NCI-H2196 treated with DMSO at 0.1 percent for 48 hours (cell line): ENCODE results near the gene PCDHGC4.

Source experiments
- DNase-seq: peaks from one replicate; lab custom pipeline; 2025; ENCODE audit not compliant: unreplicated experiment; lab: John Stamatoyannopoulos, UW

PCDHGC4 gene

DNA sequence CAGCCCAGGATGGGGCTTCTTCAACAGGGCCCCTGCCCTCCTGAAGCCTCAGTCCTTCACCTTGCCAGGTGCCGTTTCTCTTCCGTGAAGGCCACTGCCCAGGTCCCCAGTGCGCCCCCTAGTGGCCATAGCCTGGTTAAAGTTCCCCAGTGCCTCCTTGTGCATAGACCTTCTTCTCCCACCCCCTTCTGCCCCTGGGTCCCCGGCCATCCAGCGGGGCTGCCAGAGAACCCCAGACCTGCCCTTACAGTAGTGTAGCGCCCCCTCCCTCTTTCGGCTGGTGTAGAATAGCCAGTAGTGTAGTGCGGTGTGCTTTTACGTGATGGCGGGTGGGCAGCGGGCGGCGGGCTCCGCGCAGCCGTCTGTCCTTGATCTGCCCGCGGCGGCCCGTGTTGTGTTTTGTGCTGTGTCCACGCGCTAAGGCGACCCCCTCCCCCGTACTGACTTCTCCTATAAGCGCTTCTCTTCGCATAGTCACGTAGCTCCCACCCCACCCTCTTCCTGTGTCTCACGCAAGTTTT is 27.6 kb downstream of the PCDHGC4 start:
- no peak for DNase-seq

DNA sequence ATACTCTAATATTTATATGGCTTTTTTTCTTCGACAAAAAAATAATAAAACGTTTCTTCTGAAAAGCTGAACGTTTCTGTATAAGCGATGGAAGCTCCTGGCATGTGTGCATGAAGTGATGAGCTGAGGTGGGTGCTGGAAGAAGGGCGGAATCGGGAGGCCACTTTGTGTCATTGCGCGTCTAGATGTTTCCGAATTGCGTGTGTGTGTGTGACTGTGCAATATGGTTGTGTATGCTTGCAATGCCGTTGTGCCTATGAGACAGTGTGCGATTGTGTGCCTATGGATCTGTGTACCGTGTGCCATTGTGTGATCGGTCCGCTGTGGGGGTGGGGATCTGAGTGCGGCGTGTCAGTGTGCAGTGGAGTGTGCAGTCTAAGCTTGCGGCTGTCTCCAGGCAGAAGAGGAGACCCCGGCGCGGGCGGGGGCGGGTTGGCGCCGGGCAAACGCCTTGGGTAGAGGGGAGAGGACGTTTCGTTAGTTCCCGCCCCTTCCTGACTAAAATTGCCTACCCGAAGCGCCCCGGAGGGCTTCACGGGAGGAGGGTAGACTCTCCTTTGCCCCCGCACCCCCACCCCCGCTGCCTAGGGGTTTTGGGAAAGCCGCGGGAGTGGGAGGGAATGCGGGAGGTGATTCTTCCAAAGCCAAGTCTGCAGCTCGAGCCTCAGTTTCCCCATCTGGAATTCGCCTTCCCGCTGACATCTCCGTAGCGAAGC is 28.2 kb downstream of the PCDHGC4 start:
- DNase-seq, result no peak

DNA sequence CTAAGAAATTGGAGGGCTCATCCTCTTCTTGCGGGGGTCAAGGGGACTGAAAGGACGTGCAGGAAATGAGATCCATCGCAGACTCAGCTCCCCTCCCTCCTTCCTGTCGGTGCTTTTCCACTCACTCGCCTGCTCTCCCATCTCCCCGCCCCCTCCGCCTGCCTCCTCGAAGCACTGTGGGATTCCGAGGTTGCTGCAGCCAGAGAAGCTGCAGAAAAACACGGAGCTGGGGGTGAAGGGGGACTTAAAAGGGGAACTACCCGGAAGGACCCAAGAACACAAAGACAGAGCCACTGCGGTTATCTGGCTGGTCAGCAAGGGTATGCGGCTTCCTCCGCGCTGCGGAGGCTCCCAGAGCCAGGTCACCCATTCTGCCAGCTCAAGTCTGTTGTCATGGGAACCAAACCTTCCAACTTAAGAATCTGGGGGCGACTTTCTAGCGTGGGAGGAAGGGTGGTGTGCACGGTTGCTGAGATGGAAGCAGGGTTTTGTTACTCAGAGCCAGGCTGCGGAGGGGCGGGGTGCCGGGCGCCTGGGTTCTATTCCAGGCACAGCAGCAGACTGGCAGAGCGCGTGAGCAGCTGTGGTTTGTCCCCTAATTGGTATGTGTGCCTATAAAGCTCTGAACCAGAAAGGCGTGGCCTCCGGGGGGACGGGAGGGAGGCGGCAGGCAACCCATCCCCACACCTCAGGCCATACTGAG is 28.9 kb downstream of the PCDHGC4 start:
- DNase-seq, result peak; percentile 14

DNA sequence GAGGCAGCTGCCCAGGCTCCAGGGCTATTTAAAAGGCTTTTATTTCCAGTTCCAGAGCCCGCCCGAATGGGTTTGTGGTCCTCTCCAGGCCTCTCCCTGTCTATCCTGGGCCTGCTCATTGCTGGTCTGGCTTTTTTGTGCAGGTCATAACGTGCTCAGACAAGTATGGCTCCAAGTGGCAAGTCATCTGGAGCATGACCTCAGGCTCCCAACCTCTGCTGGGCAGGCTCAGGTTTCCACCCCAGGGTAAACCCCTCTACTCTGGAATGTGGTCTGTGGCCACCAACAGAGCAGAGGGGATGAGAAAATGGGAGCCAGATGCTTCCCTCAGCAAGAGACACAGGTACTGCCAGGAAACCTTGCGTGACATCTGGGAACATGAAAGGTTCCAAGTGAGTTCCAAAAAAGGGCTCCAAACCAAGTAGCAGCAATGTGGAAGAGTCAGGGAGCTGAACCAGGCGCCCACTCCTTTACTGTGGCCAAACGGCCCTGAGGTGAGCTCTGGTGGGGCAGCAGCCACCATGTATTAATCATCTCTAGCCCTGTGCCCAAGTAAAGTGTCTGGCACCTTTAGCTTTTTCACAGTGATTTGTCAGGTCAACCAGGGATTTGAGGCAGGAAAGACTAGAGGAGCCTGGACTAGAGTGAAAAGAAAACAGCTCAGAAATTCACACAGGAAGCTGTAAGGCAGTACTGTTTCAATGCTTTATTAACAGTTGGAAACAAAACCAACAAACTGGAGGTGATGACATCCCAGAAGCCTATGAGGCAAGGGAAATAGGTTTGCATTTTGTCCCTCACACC is 29.7 kb downstream of the PCDHGC4 start:
- DNase-seq, result peak; percentile 56

DNA sequence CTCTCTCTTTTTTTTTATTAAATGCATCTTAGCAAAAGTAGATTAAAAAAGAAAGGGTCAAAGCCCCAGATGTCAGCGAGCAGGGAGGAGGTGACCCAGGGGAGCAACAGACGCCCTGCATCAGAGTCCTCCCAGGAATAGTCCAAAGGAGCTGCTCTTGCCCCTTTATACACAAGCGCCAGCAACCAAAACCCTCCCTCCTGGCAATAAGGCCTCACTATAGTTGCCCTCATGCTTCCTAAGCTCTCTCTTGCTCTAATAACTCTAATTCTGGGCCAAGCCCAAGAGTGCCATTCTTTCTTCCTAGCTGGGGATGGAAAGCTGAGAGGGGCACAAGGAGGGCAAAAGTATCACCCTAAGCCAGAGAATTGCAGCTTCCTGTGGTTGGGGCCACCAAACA is 30.3 kb downstream of the PCDHGC4 start:
- no peak for DNase-seq

DNA sequence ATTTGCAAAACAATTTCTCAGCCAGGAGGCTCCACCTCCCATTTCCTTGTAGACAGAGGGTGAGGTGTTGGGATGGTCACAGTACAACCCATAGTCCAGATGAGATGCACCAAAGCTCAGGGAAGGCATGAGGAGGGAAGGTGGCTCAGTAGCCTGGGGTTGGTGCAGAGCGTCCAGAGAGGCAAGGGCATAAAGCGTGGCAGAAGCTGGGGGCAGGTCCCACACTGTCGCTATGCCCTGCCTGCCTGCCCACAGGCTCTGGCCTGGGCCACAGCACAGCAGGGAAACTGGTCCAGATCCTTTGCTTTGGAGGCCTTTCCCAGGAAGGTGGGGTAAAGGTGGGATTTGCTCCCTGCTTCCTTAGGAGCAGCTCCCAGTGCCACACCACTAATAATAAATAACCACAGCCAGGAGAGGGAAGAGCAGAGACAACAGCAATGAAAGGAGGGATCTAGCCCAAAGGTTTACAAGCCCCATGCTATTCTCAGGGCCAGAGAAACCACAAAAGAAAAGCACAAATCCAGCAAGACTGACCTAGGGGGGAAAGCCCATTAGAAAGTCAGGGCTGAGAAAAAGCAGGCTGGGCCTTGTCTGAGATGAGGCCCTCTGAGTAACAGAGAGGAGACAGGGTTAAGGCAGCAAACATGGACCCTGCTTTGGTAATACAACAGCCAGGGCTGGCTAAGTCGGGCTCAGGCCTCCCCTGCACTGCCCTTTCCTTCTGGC is 31.3 kb downstream of the PCDHGC4 start:
- DNase-seq, result no peak

DNA sequence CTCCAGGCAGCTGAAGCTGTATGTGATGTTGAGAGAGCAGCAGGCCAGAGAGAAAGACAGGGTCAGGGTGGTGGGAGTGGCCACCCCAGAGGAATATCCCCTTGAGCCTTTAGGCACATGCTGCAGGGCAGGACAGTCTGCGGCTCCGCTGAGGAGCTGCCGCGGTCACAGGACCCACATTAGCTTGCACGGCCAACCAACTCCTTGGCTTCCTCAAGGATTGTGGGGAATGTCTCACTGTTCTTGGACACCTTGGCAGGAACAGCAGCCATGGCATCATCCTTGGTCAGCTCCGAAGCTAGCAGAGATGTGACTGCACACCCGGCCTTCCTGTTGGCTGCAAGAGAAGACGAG is 31.8 kb downstream of the PCDHGC4 start:
- no peak for DNase-seq

DNA sequence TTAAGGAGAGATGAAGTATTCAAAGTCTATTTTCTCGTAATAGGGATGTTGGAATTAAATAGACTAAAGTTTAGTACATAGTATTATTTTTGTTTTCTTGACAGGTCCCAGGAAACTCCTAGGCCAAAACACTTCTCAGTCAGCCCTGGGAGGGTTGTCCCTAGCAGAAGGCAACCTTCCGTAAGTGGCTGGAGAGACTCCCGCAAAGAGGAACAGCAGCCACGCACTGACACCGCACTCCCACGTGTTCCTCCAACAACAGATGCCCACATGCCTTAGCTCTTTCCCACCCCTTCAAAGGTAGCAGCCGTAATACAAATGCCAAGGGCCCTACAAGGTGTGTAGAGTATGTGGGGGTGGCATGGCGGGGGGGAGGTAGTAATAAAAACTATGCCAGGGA is 32.5 kb downstream of the PCDHGC4 start:
- no peak for DNase-seq

DNA sequence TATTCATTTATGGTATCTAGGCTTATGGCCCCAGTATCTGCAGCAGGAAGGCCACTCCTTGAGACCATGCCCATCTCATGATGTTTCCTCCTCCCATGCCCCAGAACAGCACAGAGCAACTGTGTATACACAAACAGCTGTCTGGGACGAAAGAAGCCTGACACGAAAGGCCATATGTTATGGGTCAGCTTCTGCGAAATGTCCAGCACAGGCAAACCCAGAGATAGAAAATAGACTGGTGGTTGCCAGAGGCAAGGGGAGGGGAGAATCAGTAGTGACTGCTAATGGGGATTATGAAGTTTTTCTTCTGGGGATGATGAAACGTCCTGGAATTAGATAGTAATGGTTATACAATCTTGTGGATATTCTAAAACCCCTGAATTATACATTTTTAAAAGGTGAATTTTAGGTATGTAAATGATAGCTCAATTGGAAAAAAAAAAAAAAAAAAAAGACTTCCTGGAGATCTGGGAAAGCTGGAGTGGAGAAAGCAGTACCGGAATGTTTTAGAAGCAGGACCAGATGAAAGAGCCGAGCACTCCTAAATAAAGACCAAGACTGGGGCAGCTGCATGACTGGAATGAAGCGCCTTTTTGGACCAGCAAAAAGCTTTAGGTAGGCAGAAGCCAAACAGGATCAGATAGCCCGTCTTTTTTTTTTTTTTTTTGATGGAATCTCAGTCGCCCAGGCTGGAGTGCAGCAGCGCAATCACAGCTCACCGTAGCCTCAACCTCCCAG is 33.2 kb downstream of the PCDHGC4 start:
- DNase-seq, result no peak

DNA sequence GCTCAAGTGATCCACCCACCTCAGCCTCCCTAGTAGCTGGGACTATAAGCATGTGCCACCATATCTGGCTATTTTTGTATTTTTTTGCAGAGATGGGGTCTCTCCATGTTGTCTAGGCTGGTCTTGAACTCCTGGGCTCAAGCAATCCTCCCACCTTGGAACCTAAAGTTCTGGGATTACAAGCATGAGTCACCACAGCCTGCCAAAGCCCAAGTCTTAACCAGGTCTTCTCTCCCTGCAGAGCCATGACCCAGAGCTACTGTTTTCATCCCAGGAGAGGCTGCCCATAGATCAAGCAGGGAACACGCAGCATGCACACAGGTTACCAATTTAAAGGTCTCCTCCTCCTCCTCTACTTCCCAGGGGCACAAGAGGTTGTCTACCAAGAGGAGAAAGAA is 33.8 kb downstream of the PCDHGC4 start:
- DNase-seq, result no peak

DNA sequence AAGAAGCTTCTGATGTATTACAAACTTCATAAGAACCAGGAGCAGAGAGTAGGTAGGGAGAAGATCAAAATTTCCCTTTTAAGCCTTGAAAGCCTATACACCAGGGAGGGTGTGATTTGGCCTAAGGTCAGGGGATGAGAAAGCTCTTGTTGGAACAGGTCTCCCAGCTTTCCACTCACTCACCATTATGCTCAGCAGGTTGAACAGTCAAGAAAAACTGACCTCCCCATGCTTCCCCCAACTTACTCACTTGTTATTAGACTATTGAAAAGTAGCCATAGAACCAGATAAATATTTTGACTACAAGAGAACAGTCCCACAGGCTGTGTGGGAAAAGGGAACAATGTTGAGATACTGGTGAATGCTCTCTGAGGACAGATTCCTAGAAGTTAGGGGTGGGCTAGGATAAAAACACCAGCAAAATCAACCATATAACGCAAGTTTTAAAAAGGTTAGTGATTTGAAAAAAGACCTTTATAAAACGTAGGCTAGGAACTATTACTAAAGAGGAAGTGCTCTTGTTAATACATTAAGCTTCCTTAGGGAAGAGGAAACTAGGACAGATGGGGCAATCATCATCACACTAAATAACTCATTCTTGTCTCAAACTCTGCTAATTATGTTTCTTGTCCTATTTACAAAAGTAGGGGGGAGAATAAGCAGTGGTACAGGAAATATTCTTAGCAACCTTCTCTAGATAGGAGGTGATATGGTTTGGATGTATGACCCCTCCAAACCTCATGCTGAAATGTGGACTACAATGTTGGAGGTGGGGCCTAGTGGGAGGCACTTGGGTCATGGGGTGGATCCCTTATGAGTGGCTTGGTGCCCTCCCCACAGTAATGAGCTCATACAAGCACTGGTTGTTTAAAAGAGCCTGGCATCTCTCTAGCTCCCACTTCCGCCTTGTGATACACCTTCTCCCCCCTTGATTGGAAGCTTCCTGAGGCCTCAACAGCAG is 35.1 kb downstream of the PCDHGC4 start:
- no peak for DNase-seq

DNA sequence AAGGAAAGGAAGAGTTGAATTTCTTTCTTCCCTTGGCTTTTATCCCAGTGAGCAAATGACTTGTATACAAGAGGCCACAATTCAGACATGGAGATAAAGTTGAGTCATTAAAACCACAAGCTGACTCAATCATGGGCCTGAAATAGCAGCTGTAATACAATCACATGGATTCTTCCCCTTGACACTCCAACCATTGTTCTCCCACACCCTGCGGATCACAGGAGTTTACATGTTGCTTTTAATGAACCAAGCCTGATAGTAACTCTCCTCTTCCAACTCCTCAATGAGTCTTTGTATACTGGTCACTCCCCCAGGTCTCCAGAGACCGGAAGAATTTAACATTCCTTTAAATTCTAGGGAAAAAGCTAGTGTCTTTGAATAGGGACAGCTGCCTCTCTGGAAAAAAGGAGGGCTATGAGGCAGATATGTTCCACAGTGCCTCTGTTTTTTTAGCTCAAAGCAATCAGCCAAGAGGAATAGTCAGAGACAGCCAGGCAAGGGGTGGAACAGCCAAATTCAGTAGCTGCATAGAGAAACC is 36.5 kb downstream of the PCDHGC4 start:
- peak; percentile 76 for DNase-seq

DNA sequence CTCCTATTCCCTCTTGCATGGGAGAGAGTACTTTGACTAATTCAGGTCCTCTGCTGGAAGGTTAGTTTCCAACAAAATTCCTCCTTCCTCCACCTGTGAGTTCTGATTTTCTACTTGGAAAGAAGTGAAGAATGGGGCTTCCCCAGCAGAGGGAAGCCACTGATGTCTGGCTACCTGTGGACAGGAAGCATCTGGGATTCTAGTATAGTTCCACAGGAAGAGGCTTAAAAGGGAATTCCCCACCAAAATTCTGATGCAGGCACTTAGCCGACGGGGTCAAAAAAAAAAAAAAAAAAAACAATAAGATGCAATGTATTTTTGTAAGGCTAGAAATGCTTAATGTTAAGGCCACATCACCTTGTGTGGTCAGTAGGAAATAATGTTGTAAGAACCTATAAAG is 37.5 kb downstream of the PCDHGC4 start:
- DNase-seq, result no peak

DNA sequence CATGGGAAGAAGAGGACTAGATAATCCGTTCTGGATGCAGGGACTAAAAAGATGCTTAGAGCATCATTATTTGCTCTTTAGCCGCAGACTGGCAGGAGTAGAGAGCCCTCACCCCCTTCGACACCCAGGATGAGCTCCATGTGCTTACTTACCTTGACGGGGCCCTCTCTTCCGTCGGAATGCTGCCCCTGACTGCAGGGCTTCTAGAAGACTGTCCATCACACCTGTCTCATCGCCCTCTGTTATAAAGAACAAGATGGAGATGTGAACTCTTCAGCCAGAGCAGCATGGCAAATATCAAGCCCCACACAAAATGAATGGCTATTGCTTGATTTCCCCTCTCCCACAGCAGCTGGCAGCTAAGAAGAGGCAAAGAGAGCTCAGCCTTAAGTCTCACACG is 39.2 kb downstream of the PCDHGC4 start:
- DNase-seq, result no peak

DNA sequence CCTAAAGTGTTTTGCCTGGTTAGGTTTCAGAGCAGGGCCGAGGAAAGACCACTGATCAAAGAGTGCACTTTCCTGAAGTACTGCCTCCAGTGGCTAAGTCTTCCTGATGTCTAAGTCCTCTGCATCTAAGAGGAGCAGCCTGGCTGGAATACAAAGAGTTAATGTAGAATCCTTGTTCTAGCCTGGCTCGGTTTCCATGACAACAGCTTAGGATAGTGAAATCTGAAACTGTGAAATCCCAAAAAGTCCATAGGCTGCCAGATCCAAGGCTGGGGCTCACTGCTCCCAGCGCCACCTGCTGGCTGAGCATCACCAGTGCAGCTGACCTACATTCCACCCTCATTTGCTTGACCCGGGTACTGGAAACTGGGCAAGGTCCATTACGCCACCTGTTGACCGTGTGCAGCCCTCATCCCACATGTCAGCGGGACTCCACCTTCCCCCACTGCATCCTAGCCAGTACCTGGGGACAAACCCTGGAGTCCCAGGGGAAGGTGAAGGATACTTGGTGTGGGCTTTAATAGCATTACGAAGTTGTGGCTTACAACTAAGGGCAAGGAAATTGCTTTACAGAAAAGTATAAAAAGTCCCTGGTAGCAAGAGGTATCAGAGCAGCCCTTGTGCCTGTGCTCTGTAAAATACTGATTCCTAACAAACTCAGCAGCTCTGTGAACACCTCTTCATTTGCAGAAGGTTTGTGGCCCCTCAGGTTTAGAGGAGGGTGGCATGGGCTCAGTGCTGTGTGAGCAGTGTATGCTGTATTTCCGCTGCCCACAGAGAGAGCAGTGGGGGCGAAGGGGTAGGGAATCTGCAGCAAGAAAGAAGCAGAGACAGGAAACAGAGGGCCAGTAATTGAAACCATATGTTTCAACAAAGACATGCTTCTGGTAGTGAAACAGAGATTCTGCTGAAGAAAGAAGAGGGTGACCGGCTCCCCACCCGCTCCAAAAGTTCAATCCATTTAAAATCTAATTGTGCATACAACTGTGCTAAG is 40.1 kb downstream of the PCDHGC4 start:
- DNase-seq, result peak; percentile 87

DNA sequence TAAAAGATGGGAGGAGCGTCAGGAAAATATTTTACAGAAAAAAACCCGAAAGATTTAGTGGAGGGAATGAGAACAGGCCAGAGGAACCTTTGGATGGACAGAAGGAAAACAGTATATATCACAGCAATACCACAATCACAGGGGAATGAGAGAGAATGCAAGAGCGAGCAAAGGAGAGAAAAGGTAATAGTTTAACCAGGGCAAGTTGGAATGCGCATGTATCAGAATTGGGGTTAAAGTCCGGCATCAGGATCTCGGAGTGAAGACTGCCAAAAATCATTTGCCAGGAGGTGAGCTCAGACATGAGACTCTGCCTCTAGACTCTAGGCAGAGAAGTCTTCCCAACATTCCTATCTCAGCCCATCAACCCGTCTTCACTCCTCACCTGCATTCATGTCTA is 40.8 kb downstream of the PCDHGC4 start:
- no peak for DNase-seq

DNA sequence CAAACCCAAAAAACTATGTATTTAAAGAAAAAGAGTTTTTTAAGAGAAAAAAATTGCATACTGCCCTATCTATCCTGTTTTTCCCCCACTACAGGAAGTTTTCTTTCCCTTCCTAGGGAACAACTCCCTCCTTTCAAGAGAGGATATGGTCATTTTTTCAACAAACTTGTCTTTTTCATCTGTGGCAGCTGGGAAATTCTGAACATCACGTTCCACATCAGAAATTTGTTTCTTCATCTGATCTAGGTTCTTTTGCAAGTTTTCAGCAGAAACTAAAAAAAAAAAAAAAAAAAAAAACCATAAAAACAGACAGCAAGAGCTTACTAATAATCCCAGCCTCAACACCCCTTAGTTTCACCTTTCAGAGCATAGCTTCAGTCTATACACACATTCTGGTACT is 42.6 kb downstream of the PCDHGC4 start:
- no peak for DNase-seq
